Smooth muscle cell of bladder (primary cell): Measurements from ENCODE around the gene CCDC175. TPM values are rescaled to one million over a fixed set of nuclear protein-coding genes. Genes with fewer than 3 reads are reported as not detected.

Experiments
- total RNA-seq: library from RNA; depleted of rRNA; stranded (reverse); fragments of >200 nt; gene quantifications from 2 replicates; pipeline ENCODE4 v1.2.3, GENCODE V29; 2014

Gene CCDC175
- not detected in 2 replicates for total RNA-seq

DNA sequence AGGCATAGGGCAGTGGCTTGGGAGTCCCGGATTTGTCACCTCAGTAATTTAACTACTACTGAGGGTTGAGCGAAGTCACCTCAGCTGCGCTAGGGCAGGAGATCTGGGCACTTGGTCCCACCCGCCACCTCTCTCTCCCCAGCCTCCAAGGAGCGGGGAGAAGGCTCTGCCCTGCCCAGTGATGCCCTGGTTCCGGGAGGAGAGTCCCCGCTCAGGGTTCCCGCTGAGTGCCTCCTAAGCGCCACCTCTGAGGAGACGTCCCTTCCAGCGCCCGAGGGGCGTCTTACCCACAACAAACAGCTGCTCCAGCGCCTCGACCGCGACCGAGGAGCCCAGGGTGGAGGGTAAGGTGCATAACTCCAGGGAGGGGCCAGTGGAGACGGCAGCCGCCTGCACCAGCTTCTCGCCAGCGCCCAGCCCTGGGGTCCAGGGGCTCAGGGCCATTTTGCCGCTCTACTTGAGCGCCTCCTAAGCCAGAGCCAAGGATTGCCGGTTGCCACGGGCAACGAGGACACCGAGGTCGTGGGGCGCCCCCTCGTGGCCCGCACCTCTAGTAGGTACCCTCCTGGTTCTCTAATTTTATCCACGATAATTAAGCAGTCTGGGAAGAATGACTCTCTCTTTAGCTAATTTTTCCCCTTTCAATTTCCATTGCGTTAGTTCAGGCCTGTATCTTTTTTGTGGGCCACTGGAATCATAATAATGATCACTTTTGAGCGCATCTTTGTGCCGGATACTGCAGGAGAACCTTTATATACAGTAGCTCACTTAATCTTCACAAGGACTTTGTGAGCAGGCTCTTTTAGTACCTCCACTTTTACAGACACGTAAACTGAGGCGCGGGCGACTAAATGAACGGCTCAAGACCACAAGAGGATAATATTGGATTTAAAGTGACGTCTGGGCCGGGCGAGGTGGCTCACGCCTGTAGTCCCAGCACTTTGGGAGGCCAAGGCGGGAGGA, at the start of gene CCDC175:
Gene CCDC175 (minus strand): TSS at position 481 of the 963 bp plus-strand sequence. CDS start 37 bp downstream, at position 444.

DNA sequence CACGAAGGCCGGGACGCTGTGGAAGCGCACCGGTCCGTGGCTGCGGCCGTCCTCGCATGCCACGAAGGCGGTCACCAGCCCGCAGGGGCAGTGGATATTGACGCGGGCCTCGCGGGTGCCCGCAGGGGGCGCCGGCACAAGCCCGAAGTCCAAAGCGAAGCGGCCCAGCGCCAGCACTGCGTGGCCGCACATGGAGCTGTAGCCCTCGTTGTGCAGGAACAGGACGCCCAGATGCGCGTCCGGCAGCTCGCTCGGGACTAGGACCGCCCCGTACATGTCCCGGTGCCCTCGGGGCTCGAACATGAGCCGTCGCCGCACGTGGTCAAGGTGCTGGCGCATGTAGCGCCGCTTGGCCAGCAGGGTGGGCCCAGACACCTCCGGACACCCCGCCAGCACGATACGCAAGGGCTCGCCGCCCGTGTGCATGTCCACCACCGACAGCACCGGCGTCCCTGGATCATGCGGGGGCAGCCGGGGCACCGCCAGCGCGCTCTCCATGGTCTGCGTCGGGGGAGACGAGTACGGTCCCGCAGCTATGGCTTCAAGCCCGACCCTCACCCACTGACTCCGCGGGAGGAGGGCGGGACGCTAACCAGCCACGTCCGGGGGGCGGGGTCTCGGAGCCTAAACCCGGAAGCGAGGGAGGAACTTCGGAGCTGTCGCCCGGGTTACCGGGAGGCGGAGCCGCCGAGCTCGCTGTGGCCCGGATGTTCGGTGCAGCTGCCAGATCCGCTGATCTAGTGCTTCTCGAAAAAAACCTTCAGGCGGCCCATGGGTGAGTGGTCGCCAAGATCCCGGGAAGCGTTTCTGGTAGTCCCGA, 92.6 kb downstream of the CCDC175 start, which contains the start of the genes JKAMP and L3HYPDH:
Gene JKAMP (plus strand): TSS at position 699 of the 820 bp plus-strand sequence. CDS start 73 bp downstream, at position 772.
Gene L3HYPDH (minus strand): TSS at position 590 of the 820 bp plus-strand sequence. CDS start 92 bp downstream, at position 498.

DNA sequence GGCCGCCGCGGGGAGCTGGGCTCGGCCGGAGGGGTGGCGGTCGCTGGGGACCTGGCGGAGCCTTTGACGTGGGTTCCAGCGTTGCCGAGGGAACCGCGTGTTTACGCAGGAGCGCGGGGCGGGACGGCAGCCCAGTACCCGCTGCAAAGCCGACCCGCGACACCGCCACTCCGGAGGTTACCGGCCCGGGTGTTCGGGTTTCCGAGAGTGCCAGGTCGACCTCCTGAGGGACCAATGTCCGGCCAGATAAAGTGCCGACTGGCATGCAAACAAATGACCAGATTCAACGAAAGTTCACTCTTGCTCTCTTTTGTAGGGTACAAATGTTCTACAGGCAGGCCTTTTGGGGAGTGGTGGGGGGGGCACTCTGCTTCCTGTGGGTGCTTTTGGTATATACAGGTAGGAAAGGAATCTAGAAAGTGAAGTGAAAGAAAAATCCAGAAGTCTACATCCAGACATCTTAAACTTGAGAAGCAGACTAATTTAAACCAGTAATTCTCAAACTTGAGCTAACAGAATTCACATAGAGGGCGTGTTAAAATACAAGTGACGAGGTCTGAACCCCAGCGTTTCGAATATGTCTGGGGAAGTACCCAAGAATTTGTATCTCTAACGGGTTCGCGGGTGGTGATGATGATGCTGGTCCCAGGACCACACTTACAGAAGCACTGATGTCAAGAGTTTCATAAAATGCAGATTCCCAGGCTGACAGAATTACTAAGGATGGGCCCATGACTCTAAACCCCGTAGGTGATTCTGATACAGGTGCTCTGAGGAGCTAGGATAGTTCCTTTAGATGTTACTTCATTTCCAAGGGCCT, 111.1 kb downstream of the CCDC175 start, which contains the start of gene GPR135:
Gene GPR135 (minus strand): TSS at position 65 of the 820 bp plus-strand sequence. CDS start 154 bp downstream, outside the sequence.

Other genes with a start within 250 kb of the CCDC175 start
- gene GPR135, start 111.4 kb downstream of the CCDC175 start, total RNA-seq: 2.1 and 3.2 TPM in 2 replicates
- gene L3HYPDH, start 92.4 kb downstream of the CCDC175 start, total RNA-seq: 46.6 and 49.1 TPM in 2 replicates
- 59.8 and 65.4 TPM in 2 replicates for gene JKAMP, start 92.3 kb downstream of the CCDC175 start, total RNA-seq